Nephron (organoid): ENCODE data around the gene LMO2.
A peak's percentile ranks its signal among the peaks of the same experiment; 100 is the strongest.
"Not testable (repeated sequence)": the region's sequence is repeated elsewhere in the genome, so short reads cannot be mapped to it uniquely, and the experiment has no call there.

Experiments used
- H3K27ac Mint-ChIP-seq, 3 experiments: 2 replicates each; pipeline ENCODE4 v1.8.0; 2020; ENCODE audit warnings: mixed read lengths in 3 of 3, mild to moderate bottlenecking in 2 of 3, moderate library complexity in 1 of 3
- H3K27me3 Mint-ChIP-seq: 2 replicates; pipeline ENCODE4 v1.8.0; 2021; ENCODE audit warnings: low read depth, mild to moderate bottlenecking, moderate library complexity, mixed read lengths
- H3K36me3 Mint-ChIP-seq: 2 replicates; pipeline ENCODE4 v1.8.0; 2020; ENCODE audit warnings: low read depth, mixed read lengths
- H3K4me1 Mint-ChIP-seq: 2 replicates; pipeline ENCODE4 v1.8.0; 2020; ENCODE audit warnings: mixed read lengths
- H3K4me3 Mint-ChIP-seq, 3 experiments: 2 replicates each; pipeline ENCODE4 v1.8.0; 2020; ENCODE audit warnings: mild to moderate bottlenecking in 3 of 3, mixed read lengths in 3 of 3, moderate library complexity in 2 of 3
- H3K9me3 Mint-ChIP-seq: 2 replicates; pipeline ENCODE4 v1.8.0; 2020; ENCODE audit warnings: mixed read lengths
- TF ChIP-seq, protein P1 (sequence below), 3 experiments: fragments of 200-600 bp; sonication (generic); IDR thresholded peaks; one replicate each; pipeline ENCODE4 v1.5.0; 2021; ENCODE audit warnings: antibody characterized with exemption in 3 of 3; ENCODE audit not compliant: unreplicated experiment in 3 of 3

Gene LMO2

DNA sequence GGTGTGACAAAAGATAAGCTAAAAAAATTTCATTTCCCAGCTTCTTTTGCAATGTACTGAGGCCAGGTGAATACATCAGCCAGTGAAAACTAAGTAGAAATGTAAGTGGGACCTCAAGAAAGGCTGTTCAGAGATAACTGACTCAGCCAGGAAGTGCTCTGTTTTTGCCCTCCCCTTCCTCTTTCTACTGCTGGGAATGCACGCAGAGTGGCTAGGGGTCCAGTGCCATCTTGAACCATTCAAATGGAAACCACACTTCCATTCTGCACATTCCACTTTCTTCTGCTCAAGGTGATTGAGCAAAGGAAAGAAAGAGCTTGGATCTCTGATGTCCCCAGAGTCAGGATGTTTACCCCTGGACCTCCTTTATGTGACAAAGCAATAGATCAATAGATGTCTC lies 27.8 kb upstream of the LMO2 start:
- Mint-ChIP-seq H3K9me3 (peaks cover 6% of the 10 kb centered on the region), H3K4me1 (peaks cover 17% of the 10 kb centered on the region), H3K36me3 (no peaks in the 10 kb centered on the region), H3K27ac (no peak overlapping the region), H3K4me3 (no peak overlapping the region), H3K27me3 (peaks cover 14% of the 10 kb centered on the region)
- TF ChIP-seq, protein P1, sequence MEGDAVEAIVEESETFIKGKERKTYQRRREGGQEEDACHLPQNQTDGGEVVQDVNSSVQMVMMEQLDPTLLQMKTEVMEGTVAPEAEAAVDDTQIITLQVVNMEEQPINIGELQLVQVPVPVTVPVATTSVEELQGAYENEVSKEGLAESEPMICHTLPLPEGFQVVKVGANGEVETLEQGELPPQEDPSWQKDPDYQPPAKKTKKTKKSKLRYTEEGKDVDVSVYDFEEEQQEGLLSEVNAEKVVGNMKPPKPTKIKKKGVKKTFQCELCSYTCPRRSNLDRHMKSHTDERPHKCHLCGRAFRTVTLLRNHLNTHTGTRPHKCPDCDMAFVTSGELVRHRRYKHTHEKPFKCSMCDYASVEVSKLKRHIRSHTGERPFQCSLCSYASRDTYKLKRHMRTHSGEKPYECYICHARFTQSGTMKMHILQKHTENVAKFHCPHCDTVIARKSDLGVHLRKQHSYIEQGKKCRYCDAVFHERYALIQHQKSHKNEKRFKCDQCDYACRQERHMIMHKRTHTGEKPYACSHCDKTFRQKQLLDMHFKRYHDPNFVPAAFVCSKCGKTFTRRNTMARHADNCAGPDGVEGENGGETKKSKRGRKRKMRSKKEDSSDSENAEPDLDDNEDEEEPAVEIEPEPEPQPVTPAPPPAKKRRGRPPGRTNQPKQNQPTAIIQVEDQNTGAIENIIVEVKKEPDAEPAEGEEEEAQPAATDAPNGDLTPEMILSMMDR (IDR thresholded peaks at IDR 0.05; ENCODE audit: unreplicated experiment in 3 of 3), result no peak

DNA sequence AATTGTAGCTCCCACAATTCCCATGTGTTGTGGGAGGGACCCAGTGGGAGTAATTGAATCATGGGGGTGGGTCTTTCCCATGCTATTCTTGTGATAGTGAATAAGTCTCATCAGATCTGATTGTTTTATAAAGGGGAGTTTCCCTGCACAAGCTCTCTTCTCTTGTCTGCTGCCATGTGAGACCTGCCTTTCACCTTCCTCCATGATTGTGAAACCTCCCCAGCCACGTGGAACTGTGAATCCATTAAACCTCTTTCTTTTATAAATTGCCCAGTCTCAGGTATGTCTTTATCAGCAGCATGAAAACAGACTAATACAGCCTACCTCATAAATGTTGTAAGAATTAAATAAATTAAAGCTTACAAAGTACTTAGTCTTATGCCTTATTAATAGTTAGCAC lies 25.5 kb upstream of the LMO2 start:
- not testable (repeated sequence) for H3K36me3 Mint-ChIP-seq, H3K27ac Mint-ChIP-seq, H3K4me1 Mint-ChIP-seq, H3K4me3 Mint-ChIP-seq, H3K27me3 Mint-ChIP-seq
- H3K9me3 Mint-ChIP-seq, result peaks cover 15% of the 10 kb centered on the region

DNA sequence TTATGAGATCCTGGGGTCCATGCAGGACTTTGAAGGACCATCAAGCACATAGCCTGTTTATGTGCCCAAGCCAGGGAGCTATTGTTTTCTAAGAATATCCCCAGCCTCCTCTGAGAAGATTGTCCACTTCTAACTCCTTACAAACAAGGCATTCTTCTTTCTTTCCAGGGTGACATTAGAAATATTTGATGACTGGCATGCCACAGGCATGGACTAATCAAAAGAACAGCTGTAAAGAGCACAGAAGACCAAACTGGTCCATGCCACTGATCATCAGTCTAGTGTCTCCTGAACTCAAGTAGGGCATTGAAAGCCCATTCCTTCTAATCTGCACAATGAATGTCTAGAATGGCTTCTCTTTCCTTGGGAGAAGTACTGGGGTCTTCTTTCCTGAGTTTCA lies 24.9 kb upstream of the LMO2 start:
- Mint-ChIP-seq H3K4me1 (peaks cover 10% of the 10 kb centered on the region), H3K9me3 (peaks cover 15% of the 10 kb centered on the region), H3K36me3 (no peaks in the 10 kb centered on the region), H3K4me3 (no peak overlapping the region), H3K27ac (no peak overlapping the region), H3K27me3 (peaks cover 6% of the 10 kb centered on the region)
- TF ChIP-seq, protein P1 (IDR thresholded peaks at IDR 0.05; ENCODE audit: unreplicated experiment in 3 of 3), result no peak

DNA sequence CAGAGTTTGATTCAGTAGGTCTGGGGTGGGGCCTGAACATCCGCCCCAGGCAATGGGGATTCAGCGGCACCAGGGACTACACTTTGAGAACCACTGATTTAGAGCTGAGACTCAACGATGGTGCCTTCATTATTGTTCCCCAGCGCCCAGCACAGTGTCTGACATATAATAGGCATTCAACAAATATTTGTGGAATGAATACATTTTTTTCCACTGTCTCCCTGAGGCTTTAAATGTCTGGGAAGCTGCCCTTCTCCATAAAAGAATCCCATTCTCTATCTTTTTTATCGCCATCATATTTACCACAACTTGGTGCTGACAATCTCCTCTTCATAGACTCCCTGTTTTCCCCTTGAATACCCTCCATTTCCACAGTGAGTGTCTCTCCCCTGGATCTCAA lies 23.6 kb upstream of the LMO2 start:
- Mint-ChIP-seq H3K27me3 (peaks cover 6% of the 10 kb centered on the region), H3K27ac (no peak overlapping the region)

DNA sequence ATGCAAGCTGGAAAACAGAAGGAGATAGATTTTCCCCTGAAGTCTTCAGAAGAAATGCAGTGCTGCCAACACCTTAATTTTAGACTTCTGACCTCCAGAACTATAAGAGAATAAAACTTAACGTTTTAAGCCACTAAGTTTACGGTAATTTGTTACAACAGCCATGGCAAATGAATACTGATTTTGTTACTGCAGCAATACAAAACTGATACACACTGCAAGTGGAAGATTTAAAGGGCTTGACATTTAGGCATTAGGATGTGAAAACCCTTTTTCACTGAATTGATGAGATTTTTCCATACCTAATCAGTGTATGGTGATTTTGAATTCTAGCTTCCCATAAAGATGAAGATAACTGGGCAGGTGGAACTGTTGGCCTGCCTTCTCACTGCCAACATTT lies 22.1 kb upstream of the LMO2 start:
- Mint-ChIP-seq H3K9me3 (peaks cover 15% of the 10 kb centered on the region), H3K27me3 (peaks cover 6% of the 10 kb centered on the region), H3K4me1 (peaks cover 10% of the 10 kb centered on the region)

More for the DNA sequence above, 23.6 kb upstream of the LMO2 start:
- Mint-ChIP-seq H3K36me3 (no peaks in the 10 kb centered on the region), H3K9me3 (peaks cover 15% of the 10 kb centered on the region), H3K4me3 (no peak overlapping the region), H3K4me1 (peaks cover 10% of the 10 kb centered on the region)
- TF ChIP-seq, protein P1 (IDR thresholded peaks at IDR 0.05; ENCODE audit: unreplicated experiment in 3 of 3), result no peak

DNA sequence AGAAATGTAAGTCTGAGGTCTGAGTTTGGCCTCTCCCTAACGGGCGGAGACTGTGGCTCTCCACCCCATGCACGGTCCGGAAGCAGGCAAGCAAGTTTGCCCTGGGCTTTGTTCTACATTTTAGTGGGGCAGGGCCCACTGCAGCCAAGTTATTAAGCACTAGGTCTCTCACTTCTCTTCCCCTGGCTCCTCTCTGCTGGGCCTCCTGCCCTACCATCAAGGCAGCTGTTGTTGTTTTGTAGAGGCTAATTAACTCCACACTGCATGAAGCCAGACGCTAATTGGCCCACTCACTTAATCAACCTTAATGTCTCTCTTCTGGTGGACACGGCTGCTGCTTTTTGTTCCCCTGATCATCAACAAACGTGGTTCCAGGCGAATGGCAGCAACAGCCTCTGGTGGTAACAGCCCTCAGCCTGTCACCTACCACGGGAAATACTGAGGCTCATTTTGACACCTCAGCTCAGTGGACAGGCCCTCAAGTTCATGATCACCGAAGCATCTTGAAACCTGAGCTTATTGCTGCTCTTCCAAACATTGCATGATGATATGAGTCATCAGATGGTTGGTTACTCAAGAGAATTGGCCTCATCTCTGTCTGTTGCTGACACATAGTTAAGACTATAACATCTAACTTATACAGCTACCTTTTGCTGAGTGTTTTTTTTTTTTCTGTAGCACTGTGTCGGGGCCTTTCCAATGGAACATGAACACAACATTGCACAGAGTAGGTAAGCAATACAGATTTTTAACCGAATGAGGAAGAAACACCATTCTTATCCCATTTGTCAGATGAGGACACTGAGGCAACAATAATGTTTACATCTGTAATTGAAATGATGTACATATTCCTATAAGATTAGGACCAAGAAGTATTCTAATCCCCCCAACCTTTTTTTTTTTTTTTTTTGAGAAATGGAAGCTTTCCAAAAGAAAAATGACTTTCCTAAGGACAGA lies 20.8 kb upstream of the LMO2 start:
- no peak overlapping the region for H3K4me3 Mint-ChIP-seq
- H3K36me3 Mint-ChIP-seq, result no peaks in the 10 kb centered on the region
- H3K27me3 Mint-ChIP-seq, result peaks cover 6% of the 10 kb centered on the region
- peak overlapping the region in 1 of 3 experiments; percentile 60 for H3K27ac Mint-ChIP-seq
- peaks cover 15% of the 10 kb centered on the region for H3K9me3 Mint-ChIP-seq
- TF ChIP-seq, protein P1 (IDR thresholded peaks at IDR 0.05; ENCODE audit: unreplicated experiment in 3 of 3), result no peak
- peaks cover 10% of the 10 kb centered on the region for H3K4me1 Mint-ChIP-seq

More for the DNA sequence above, 22.1 kb upstream of the LMO2 start:
- TF ChIP-seq, protein P1 (IDR thresholded peaks at IDR 0.05; ENCODE audit: unreplicated experiment in 3 of 3), result no peak
- Mint-ChIP-seq H3K4me3 (no peak overlapping the region), H3K36me3 (no peaks in the 10 kb centered on the region), H3K27ac (no peak overlapping the region)
